Measurements from ENCODE around the gene TMC4. TPM values are rescaled to one million over a fixed set of nuclear protein-coding genes. Genes with fewer than 3 reads are reported as not detected.
"Not testable (repeated sequence)": the region's sequence is repeated elsewhere in the genome, so short reads cannot be mapped to it uniquely, and the experiment has no call there.

Gene TMC4
- polyA plus RNA-seq, 1 donor, result 3.4 TPM

DNA sequence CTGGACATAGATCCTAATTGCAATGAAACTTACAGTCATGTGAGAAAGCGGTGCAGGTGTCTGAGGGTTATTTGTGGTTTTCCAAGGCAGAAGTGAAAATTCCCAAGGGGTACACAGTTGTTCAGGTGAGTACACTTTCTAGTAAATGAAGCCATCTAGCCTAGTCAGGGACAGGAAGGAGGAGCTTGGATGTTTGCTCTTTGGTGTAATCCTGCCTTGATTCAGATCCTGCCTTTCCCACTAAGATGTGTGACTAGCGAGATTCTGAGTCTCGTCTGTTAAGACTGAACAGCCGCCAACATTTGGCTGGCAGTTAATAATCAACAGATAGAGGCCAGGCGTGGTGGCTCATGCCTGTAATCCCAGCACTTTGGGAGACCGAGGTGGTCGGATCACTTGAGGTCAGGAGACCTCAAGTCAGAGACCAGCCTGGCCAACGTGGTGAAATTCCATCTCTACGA is 30.2 kb upstream of the TMC4 start:
- DNase-seq (ENCODE audit: low read depth), result no peak

DNA sequence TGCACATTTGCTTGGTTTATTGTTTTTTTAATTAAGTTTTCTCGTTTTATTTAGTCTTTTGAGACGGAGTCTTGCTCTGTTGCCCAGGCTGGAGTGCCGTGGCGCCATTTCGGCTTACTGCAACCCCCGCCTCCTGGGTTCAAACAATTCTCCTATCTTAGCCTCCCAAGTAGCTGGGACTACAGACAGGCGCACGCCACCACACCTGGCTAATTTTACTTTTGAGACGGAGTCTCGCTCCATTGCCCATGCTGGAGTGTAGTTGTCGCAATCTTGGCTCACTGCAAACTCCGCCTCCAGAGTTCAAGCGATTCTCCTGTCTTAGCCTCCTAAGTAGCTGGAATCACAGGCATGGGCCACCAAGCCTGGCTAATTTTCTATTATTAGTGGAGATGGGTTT is 29.0 kb upstream of the TMC4 start:
- DNase-seq (ENCODE audit: low read depth), result no peak

DNA sequence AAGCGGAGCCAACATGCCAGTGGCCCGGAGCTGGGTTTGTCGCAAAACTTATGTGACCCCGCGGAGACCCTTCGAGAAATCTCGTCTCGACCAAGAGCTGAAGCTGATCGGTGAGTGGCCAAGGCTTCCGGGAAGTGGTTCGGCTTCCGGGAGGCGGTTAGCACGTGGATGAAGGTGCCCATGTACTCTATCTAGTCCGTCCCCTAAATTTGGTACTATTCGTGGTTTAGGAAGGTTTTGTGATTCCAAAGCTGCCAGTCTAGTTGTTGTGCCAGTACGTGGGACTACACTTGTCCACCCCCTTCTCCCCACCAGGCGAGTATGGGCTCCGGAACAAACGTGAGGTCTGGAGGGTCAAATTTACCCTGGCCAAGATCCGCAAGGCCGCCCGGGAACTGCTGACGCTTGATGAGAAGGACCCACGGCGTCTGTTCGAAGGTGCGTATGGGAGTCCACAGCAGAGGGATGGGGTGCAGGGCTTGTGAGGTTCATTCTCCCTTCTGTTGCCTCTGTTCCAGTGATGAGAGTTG is 28.3 kb upstream of the TMC4 start:
- no peak for DNase-seq (ENCODE audit: low read depth)

DNA sequence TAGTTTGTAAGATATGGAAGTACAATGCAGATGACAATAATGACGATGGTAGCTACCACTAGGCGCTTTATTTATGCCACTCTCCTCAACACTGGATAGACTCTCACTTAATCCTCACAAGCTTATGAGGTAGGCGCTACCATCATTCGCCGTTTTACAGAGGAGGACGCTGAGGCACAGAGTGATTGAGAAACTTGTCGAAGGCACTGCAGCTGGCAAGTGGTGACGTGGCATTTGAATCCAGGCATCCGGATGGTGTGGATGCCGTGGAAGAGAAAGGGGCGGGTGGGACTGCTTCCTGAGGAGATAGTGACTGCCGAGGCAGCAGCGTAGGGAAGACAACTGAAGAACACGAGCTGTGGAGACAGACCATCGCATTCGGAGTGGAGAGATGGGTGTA is 26.4 kb upstream of the TMC4 start:
- no peak for DNase-seq (ENCODE audit: low read depth)

DNA sequence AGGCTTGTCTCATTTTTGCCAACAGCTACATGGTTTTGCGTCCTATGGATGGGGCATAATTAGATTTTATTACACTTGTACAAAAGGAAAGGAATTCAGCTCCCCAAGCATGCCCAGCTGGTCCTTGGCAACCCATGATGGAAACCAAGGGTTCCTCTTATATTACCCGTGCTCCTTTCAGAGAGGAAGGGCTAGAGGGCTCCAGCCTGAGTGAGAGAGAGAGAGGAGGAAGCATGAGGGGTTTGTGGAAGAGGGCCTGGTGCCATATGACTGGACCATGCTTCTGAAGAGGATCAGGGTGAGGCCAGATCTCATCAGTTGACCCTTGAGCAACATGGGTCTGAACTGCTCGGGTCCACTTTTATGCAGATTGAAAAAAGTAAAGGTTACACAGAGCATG is 24.2 kb upstream of the TMC4 start:
- DNase-seq (ENCODE audit: low read depth), result no peak

DNA sequence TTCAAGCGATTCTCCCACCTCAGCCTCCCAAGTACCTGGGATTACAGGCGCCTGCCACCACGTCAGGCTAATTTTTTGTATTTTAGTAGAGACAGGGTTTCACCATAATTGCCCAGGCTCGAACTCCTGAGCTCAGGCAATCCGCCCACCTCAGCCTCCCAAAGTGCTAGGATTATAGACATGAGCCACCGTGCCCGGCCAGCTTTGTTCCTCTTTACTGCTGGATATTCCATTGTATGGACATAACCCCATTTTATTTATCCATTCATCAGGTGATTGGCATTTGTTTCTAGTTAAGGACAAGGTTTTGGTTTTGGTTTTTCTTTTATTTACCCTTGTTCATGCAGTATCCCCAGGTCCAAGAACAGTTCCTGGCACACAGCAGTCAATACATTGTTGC is 23.6 kb upstream of the TMC4 start:
- DNase-seq (ENCODE audit: low read depth), result no peak

DNA sequence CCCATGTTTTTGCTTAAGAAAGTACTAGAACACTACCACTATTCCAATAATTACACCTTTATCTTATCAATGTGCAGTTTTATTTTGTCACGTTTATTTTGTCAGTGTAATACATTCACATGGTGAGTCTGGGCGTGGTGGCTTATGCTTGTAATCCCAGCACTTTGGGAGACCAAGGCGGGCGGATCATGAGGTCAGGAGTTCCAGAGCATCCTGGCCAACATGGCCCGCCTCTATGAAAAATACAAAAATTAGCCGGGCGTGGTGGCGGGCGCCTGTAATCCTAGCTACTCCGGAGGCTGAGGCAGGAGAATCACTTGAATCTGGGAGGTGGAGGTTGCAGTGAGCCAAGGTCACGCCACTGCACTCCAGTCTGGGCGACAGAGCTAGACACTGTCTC is 21.5 kb upstream of the TMC4 start:
- not testable (repeated sequence) for DNase-seq (ENCODE audit: low read depth)

DNA sequence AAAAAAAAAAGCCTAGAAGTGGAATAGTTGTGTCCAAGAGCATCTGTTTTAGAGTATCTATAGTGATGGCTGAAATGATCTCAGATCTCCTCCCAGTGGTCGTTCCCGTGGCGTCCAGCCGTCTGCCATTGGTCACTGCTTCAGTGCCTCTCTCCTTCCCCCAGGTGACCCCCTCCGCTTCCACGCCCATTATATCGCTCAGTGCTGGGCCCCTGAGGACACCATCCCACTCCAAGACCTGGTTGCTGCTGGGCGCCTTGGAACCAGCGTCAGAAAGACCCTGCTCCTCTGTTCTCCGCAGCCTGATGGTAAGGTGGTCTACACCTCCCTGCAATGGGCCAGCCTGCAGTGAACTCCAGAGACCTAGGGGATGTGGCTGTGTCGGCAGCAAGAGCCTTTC is 20.1 kb upstream of the TMC4 start:
- no peak for DNase-seq (ENCODE audit: low read depth)

DNA sequence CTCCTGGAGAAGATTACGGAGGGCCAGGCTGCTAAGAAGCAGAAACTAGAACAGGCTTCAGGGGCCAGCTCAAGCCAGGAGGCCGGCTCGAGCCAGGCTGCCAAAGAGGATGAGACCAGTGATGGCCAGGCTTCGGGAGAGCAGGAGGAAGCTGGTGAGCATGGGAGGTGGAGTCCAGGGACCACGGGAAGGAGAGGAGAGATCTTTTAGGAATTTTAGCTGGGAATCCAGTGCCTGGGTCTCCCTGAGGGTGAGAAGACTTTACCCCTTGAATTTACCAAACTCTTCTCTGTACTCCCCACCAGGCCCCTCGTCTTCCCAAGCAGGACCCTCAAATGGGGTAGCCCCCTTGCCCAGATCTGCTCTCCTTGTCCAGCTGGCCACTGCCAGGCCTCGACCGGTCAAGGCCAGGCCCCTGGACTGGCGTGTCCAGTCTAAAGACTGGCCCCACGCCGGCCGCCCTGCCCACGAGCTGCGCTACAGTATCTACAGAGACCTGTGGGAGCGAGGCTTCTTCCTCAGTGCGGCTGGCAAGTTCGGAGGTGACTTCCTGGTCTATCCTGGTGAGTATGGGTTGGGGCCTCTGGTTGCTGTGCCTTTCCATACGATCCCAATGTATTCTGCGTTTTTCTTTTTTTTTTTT is 19.0 kb upstream of the TMC4 start:
- no peak for DNase-seq (ENCODE audit: low read depth)

DNA sequence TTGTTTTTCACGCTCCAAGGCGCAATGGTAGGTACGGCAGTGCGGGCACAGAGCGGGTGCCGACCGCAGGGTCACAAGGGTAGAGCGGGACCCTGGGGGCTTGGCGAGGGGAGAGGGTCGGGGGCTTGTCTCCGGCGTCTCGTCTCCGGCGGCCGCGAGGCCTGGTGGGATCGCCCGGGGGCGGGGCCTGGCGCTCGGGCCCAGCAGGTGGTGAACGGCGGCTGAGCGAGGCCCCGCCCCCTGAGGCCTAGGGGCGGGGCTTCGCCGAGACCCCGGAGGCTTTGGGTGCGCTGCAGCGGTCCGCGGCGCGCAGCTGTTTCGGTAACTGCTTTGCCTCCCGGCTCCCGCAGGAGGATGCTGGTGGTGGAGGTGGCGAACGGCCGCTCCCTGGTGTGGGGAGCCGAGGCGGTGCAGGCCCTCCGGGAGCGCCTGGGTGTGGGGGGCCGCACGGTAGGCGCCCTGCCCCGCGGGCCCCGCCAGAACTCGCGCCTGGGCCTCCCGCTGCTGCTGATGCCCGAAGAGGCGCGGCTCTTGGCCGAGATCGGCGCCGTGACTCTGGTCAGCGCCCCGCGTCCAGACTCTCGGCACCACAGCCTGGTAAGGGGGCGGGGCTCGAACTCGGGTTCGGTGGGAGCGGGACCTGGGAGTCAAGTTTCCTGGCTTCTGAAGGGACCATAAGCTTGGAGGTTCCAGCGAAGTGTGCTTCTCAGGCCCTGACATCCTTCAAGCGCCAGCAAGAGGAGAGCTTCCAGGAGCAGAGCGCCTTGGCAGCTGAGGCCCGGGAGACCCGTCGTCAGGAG is 18.3 kb upstream of the TMC4 start, which contains the start of gene TSEN34:
TSEN34 (plus strand) TSS at position 298 of the 800 bp plus-strand sequence; CDS start at position 355, 57 bp downstream.
- DNase-seq (ENCODE audit: low read depth), result peak; percentile 63

DNA sequence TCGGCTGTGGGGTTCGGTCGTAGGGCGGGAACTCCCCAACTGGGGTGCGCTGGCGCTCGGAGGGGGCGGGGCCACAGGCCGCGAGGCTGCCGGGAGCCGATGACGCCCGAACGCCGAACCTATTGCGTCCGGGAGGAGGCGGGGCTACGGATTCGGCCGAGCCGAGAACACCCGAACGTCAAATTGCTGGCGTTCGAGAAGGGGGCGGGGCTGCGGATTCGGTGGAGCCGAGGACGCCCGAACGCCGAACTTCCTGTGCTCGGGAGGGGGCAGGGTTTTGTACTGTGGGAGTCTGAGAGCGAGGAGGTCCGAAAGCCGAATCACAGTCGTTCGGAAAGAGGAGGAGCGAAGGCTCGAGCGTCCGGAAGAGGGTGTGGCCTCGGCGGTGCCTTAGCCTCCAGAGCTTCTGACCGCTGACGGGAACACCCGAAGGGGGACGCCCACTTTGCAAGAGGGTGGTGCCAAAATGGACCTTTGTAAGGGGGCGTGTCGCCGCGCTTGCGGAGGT is 17.6 kb upstream of the TMC4 start:
- peak; percentile 99 for DNase-seq (ENCODE audit: low read depth)

DNA sequence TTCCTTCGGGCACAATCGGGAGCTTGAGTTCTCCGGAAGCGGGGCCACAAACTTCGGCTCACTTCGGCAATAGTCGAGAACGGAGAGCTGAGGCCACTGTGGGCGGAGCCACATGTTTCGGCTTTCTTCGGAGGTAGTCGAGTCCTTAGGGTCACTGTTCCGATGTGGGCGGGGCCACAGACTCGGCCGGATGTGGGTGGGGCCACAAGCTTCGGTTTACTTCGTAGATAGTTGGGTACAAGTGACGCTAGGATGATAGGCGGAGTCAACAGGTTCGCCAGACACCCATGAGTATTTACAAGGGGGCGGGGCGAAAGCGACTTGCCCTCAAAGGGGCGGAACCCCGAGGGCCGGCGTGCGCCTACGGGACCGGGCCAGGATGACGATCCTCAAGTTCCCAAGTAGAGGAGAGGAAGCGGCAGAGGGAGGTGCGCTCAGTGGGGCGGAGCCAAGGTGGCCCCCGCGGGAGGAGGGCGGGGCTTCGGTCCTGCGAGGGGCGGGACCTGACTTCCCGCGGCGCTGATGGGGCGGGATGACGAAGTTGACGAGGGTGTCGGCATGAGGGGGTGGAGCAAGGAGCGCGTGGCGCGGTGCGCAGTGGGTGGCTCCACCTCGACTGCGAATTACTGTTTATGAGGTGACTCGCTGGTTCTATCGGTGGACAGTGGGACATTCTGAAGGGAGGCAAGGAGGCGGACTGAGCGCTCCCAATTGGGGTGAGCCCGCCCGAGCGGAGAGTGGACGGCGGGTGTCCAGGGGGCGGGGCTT is 17.0 kb upstream of the TMC4 start:
- peak; percentile 100 for DNase-seq (ENCODE audit: low read depth)

DNA sequence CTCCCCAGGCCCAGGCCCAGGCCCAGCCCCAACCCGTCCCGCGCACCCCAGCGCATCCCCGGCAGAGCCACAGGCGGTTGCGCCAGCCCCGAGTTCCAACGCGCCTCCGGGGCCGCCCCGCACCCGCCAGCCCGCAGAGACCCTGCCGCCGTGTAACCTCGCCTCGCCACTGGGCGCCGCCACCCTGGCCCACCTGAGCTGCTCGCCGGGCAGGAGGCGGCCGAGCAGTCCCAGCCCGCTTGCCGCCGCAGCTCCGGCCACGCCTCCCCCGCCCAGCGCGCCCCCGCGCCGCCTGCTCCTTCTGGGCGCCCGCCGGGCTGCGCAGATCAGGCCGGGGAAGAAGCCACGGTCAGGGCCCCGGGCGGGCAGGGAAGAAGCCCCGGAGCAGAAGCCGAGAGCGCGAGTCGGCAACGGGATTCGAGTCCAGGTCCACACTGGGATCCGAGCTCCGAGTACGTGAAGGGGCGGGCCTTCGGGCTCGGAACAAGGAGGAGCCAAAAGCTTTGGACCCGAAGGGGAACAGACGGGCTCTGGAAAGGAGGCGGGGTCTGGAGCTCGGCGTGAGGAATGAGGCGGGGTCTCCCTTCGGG is 16.3 kb upstream of the TMC4 start, which contains the start of gene MBOAT7:
MBOAT7 (minus strand) TSS at position 436 of the 590 bp plus-strand sequence. CDS start 1,072 bp downstream, outside the sequence.
- no peak for DNase-seq (ENCODE audit: low read depth)

DNA sequence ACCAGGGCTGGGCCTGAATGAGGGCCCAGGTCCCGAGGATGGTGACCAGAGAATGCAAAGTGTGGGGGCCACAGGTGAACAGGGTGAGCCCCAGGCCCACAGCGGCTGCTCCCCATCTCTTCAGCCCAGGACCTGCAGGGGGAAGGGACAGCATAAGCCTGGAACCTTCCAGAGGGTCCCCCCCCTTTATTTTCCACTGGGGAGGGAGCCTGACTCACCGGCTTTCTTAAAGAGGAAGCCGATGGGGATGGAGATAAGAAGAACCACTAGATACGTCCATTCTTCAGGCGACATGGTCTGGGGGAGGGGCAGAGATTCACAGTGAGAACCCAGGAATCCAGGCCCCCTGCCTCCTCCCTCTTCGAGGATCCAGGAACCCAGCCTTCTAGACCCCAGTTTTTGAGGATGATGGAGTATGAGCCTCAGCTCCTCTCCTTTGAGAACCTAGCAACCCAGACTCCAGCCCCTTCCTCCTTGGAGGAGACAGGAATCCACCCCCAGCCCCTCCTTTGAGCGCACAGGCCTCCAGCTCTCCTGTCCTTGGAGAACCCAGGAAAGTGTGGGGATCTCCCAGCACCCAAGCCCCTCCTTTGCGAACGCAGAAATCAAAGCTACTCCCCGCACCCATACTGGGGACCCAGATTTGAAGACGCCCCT is 15.4 kb upstream of the TMC4 start:
- no peak for DNase-seq (ENCODE audit: low read depth)

DNA sequence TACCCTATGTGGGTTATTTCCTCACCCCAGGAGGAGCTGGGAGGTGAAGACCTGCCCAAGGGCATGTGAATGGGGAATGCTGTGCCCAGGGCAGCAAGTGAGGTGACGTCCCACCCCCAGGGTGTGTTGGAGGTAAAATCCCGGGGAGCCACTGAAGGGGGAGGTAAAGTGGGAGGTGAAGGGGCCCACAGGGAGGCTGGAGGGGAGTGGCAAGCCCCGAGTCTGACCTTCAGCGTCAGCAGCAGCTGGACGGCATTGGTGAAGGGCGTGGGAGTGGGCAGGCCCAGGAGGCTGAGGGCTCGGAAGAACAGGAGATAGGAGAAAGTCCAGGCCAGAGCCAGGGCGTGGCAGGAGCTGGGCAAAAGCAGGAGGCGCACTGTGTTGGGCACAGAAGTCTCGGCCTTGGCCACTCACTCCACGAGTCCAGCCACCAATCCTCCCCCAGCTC is 14.0 kb upstream of the TMC4 start:
- DNase-seq (ENCODE audit: low read depth), result no peak

DNA sequence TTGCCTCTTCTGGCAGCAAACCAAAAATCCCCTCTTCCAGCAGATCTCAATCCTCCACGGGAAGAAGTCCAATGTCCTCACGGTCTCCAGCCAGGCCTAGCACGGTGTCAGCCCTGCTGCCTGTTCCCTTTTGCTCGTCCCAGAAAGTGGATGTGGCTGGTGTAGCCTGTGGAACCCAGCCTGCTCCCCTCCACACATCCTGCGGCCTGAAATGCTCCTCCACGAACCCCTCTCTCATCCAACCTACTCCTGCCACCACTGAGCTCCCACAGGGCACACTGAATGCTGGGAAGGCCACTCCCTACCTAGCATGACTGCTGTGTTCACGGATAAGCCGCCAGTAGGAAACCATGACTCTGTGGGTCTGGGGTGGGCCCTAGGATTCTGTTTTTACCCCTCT is 13.4 kb upstream of the TMC4 start:
- DNase-seq (ENCODE audit: low read depth), result no peak

DNA sequence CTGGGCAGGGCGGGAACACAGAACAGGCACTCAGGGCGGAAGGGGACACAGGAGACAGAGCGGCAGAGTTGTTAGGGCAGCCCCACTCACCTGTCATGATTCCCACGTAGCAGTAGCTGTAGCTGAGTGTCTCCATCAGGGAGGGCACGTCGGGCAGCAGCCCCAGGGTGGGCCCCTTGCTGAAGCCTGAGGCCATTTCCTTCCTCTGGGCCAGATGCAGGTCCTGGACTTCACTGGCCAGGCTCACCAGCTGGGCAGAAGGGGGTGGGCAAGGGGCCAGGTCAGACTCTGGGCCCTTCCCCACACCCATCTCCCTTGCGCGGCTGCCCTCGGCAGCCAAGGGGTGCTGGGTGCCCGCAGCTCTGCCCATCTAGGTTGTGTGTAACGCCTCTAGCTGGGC is 10.5 kb upstream of the TMC4 start:
- no peak for DNase-seq (ENCODE audit: low read depth)

DNA sequence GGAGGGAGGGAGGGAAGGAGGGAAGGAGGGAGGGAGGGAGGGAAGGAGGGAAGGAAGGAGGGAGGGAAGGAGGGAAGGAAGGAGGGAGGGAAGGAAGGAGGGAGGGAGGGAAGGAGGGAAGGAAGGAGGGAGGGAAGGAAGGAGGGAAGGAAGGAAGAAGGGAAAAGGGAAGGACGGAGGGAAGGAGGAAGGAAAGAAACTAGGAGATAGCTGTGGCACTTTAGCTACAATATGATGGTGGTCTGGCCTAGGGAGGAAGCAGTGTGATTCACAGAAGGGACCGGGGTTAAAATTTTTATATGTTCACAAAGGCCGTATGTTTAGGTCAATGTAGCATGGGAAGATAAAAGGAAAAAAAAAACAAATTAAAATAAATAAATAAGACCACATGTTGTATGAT is 8.9 kb upstream of the TMC4 start:
- DNase-seq (ENCODE audit: low read depth), result not testable (repeated sequence)

DNA sequence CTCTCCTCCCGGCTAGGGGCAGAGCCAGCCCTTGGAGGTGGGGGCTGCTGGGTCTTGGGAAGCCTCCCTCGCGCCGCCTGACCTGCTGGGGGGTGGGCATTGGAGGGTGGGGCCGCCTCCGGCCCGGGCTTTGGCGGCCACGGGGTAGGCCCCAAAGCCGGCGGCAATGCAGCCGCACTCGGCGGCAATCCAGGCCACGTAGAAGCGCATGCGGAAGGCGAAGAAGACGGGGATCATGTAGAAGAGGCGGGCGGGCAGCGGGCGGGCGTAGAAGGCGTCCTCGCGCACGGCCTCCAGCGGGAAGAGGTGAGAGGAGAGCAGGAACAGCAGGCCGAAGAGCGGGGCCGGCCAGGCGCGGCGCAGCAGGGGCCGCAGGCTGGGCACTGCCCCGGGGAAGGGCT is 7.7 kb upstream of the TMC4 start:
- DNase-seq (ENCODE audit: low read depth), result no peak

DNA sequence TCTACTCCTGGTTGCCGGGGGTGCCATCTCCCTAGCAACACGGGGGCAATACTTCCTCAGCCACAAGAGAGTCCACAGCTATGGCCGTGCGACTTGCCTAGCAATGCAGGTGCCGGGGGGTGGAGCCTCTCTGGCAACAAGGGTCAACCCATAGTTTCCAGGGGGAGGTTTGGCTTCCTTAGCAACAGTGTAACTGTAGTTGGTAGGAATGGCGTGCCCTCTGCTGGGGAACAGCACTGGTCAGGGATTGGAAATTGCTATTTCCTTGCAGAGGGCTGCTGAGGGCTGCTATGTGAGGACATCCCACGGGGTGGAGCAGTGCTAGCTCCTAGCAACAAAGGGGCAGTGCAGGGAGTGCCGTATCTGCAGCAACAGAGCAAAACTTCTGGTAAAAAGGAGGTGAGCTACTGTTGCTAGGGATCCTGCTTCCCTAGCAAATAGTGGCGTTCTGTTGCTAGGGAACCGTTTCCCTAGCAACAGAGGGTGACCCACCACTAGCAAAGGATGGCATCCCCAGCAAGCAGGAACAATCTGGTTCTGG is 7.0 kb upstream of the TMC4 start:
- DNase-seq (ENCODE audit: low read depth), result no peak
